Osteocyte (in vitro differentiated cells): ENCODE data around the gene APC2. TPM values are rescaled to one million over a fixed set of nuclear protein-coding genes. Genes with fewer than 3 reads are reported as not detected.

ENCODE experiments used
- DNase-seq: peaks from one replicate; pipeline ENCODE4 v3.0.0; 2021; ENCODE audit warnings: mixed read lengths; ENCODE audit not compliant: unreplicated experiment; ENCODE audit errors: extremely low spot score
- H3K27ac Mint-ChIP-seq: one replicate; pipeline ENCODE4 v1.8.0; 2021; ENCODE audit warnings: mild to moderate bottlenecking, mixed read lengths; ENCODE audit not compliant: unreplicated experiment
- H3K27me3 Mint-ChIP-seq: one replicate; pipeline ENCODE4 v1.8.0; 2021; ENCODE audit warnings: mixed read lengths; ENCODE audit not compliant: unreplicated experiment
- H3K36me3 Mint-ChIP-seq: one replicate; pipeline ENCODE4 v1.8.0; 2021; ENCODE audit warnings: mixed read lengths; ENCODE audit not compliant: unreplicated experiment
- H3K4me1 Mint-ChIP-seq: one replicate; pipeline ENCODE4 v1.8.0; 2021; ENCODE audit warnings: mixed read lengths; ENCODE audit not compliant: unreplicated experiment
- H3K4me3 Mint-ChIP-seq: one replicate; pipeline ENCODE4 v1.8.0; 2021; ENCODE audit warnings: mild to moderate bottlenecking, moderate library complexity, mixed read lengths; ENCODE audit not compliant: unreplicated experiment
- H3K9me3 Mint-ChIP-seq: one replicate; pipeline ENCODE4 v1.8.0; 2021; ENCODE audit warnings: mixed read lengths; ENCODE audit not compliant: unreplicated experiment
- total RNA-seq: library from RNA; stranded (reverse); gene quantifications from 2 replicates; pipeline ENCODE4 v1.2.1, GENCODE V29; 2021
- TF ChIP-seq, protein P1 (sequence below): fragments of 200-600 bp; sonication (generic); IDR thresholded peaks from 2 replicates; pipeline ENCODE4 v1.5.0; 2021; ENCODE audit warnings: antibody characterized with exemption, mild to moderate bottlenecking, moderate library complexity

The APC2 gene
- total RNA-seq, 1 donor from 2014 or later = 1.2 TPM

DNA sequence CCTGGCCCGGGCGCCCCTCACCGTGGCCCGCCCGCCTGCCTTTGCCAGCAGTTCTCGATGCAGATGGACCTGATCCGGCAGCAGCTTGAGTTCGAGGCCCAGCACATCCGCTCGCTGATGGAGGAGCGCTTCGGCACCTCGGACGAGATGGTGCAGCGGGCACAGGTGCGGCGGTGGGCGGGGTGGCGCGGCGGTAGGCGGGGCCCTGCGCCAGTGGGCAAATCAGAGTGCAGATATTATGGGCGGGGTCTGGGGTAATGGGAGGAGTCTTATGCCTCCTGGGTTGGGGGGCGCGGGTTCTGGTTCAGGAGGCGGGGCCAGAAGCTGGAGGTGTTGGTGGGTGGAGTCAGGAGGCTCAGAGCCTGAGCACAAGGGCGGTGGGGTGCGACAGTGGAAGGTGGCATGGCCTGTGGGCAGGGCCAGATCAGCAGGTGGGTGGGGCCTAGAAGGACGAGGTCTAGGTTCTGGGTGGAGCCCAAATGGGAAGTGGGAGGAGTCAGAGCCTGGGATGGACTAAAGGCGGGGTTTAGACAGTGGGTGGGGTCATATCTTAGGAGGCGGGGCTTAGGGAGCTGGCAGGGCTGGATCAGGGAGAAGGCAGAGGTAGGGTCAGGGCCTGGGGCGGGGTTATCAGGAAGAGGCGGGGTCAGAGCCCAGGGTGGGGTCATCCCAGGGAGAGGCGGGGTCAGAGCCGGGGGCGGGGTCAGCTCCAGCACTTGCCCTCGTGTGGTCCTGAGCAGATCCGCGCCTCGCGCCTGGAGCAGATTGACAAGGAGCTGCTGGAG is 5.6 kb downstream of the APC2 start:
- peaks cover 23% of the 10 kb centered on the region for H3K27me3 Mint-ChIP-seq
- H3K4me1 Mint-ChIP-seq = peaks cover 2% of the 10 kb centered on the region
- no peak overlapping the region for H3K27ac Mint-ChIP-seq
- TF ChIP-seq, protein P1, sequence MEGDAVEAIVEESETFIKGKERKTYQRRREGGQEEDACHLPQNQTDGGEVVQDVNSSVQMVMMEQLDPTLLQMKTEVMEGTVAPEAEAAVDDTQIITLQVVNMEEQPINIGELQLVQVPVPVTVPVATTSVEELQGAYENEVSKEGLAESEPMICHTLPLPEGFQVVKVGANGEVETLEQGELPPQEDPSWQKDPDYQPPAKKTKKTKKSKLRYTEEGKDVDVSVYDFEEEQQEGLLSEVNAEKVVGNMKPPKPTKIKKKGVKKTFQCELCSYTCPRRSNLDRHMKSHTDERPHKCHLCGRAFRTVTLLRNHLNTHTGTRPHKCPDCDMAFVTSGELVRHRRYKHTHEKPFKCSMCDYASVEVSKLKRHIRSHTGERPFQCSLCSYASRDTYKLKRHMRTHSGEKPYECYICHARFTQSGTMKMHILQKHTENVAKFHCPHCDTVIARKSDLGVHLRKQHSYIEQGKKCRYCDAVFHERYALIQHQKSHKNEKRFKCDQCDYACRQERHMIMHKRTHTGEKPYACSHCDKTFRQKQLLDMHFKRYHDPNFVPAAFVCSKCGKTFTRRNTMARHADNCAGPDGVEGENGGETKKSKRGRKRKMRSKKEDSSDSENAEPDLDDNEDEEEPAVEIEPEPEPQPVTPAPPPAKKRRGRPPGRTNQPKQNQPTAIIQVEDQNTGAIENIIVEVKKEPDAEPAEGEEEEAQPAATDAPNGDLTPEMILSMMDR = no peak
- no peaks in the 10 kb centered on the region for H3K36me3 Mint-ChIP-seq
- no peak for DNase-seq
- no peaks in the 10 kb centered on the region for H3K9me3 Mint-ChIP-seq
- H3K4me3 Mint-ChIP-seq = no peak overlapping the region

DNA sequence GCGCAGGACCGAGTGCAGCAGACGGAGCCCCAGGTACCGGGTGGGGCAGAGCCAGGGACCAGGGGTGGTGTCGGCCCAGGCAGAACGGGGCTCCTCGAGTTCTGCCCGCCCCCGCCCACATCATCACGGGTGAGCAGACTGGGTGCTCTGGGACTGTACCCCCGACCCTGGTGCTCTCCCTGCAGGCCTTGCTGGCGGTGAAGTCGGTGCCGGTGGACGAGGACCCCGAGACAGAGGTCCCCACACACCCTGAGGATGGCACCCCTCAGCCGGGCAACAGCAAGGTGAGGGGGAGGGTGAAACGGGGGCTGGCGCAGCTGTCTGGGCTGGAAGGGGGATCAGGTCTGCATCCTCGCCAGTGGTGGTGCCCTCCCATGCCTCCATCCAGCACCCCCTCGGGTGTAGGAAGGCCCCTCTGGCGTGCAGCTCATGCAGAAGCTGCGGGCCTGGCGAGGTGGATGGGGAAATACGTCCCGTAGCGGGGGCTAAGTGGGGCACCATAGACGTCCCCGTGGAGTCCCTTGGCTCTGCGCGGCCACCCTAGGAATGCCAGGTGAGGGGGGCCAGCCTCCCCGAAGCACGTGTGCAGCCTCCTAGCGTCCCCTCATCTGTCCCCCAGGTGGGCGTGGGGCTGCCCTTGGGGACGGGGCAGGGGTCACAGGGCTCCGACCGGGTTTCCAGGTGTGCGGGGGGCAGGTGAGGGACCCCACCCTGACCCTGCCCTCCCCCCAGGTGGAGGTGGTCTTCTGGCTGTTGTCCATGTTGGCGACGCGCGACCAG is 6.4 kb downstream of the APC2 start:
- H3K4me1 Mint-ChIP-seq = peaks cover 2% of the 10 kb centered on the region
- H3K36me3 Mint-ChIP-seq = no peaks in the 10 kb centered on the region
- peaks cover 15% of the 10 kb centered on the region for H3K27me3 Mint-ChIP-seq
- no peak overlapping the region for H3K27ac Mint-ChIP-seq
- no peaks in the 10 kb centered on the region for H3K9me3 Mint-ChIP-seq
- TF ChIP-seq, protein P1 = no peak
- no peak overlapping the region for H3K4me3 Mint-ChIP-seq
- DNase-seq = no peak

DNA sequence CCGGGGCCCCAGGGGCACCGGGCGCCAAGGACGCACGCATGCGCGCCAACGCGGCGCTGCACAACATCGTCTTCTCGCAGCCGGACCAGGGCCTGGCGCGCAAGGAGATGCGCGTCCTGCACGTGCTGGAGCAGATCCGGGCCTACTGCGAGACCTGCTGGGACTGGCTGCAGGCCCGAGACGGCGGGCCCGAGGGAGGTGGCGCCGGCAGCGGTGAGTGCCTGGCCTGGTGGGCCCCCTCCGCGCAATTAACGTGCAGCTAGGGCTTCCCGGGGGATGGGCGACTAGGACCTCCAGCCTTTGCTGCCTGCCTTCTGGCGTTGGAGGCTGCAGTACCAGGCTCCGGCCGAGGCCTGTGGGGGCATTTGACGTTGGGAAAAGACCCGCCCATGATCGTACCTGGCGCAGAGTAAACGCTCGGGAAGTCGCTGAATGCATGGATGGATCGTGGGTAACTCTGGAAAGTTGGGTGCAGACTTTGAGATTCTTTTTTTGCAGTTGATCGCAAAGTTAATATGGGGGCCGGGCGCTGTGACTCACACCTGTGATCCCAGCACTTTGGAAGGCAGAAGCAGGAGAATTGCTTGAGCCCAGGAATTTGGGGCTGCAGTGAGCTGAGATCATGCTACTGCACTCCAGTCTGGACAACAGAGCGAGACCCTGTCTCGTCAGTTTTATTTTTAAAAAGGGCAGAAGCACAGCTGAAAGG is 7.3 kb downstream of the APC2 start:
- TF ChIP-seq, protein P1 = no peak
- no peak for DNase-seq
- H3K36me3 Mint-ChIP-seq = no peaks in the 10 kb centered on the region
- H3K27me3 Mint-ChIP-seq = peaks cover 10% of the 10 kb centered on the region
- H3K4me1 Mint-ChIP-seq = peaks cover 2% of the 10 kb centered on the region
- H3K9me3 Mint-ChIP-seq = no peaks in the 10 kb centered on the region
- H3K27ac Mint-ChIP-seq = no peak overlapping the region
- H3K4me3 Mint-ChIP-seq = no peak overlapping the region

DNA sequence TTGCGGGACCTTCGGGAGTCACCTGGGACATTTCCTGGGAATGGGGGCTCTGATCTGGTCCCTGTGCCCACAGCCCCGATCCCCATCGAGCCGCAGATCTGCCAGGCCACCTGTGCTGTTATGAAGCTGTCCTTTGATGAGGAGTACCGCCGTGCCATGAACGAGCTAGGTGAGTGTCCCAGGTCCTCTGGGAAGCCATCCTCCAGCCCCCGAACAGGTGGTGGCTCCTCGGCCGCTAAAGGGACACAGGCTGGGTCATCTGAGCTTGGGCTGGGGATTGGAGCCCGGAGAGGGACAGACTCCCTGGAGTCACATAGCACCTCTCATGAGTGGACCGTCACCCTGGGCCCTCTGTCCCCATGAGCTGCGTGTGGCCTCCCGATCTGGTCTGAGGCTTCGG is 8.0 kb downstream of the APC2 start:
- Mint-ChIP-seq H3K9me3 (no peaks in the 10 kb centered on the region), H3K4me1 (peaks cover 1% of the 10 kb centered on the region), H3K36me3 (no peaks in the 10 kb centered on the region), H3K27me3 (peaks cover 8% of the 10 kb centered on the region), H3K4me3 (no peak overlapping the region), H3K27ac (no peak overlapping the region)
- TF ChIP-seq, protein P1 = no peak
- no peak for DNase-seq
